Ascending aorta (tissue), 2 donors: ENCODE data around the gene CACNA2D2. TPM values are rescaled to one million over a fixed set of nuclear protein-coding genes. Genes with fewer than 3 reads are reported as not detected.

Experiments used
- DNase-seq, 2 donors: peaks; one replicate each; pipeline ENCODE4 v3.0.0-alpha.2; 2019; ENCODE audit warnings: low spot score in 2 of 2
- H3K27ac ChIP-seq, 2 donors: fragments of 200-600 bp; sonication (generic); one replicate each; pipeline ENCODE4 v1.5.1; 2016 to 2017; ENCODE audit warnings: mild to moderate bottlenecking in 1 of 2
- H3K27me3 ChIP-seq: fragments of 200-600 bp; sonication (generic); one replicate; pipeline ENCODE4 v1.5.1; 2017
- H3K36me3 ChIP-seq, 2 donors: fragments of 200-600 bp; sonication (generic); one replicate each; pipeline ENCODE4 v1.5.1; 2016
- H3K4me1 ChIP-seq, 2 donors: fragments of 200-600 bp; sonication (generic); one replicate each; pipeline ENCODE4 v1.5.1; 2016 to 2017; ENCODE audit warnings: mild to moderate bottlenecking in 1 of 2
- H3K4me3 ChIP-seq, 2 donors: fragments of 200-600 bp; sonication (generic); one replicate each; pipeline ENCODE4 v1.5.1; 2016 to 2017; ENCODE audit warnings: mild to moderate bottlenecking in 1 of 2
- H3K9me3 ChIP-seq, 2 donors: fragments of 200-600 bp; sonication (generic); one replicate each; pipeline ENCODE4 v1.5.1; 2016
- intact Hi-C: fragments of 100-400 bp; cut with DNase I; formaldehyde crosslinking; loops from one replicate; pipeline ENCODE4 v1.15.1; 2023
- total RNA-seq: library from RNA; depleted of rRNA; stranded (reverse); fragments of >200 nt; gene quantifications from one replicate; pipeline ENCODE4 v1.1.0, GENCODE V29; 2016
- TF ChIP-seq, protein P1 (sequence below), 3 experiments: fragments of 200-600 bp in 2 of 3; fragments of 450-650 bp in 1 of 3; sonication (generic) in 2 of 3; IDR thresholded peaks; one replicate each; pipeline ENCODE4 v1.5.1; 2016 to 2019; ENCODE audit warnings: antibody characterized with exemption in 3 of 3, mild to moderate bottlenecking in 1 of 3, moderate library complexity in 1 of 3

Gene CACNA2D2
- total RNA-seq, 1 donor from 2014 or later = 0.85 TPM

DNA sequence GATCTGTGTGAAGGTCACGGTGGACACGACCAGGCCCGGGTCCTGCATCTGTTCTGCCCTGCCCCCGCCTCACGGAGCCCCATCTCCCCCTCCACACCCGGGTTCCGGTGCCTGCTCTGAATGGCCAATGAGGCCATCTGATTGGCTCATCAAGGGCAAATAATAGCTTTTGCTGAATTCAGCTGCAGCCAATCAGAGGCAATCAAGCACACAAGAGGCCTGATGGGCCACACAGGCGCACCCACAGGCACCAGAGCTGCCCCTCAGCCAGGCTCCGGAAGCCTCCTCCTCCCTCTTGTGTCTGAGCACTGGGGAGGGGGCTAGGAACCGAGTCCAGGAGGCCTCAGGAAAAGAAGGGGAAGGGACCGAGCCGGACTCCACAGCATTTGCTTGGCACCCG, 49.5 kb downstream of the CACNA2D2 start:
- TF ChIP-seq, protein P1, sequence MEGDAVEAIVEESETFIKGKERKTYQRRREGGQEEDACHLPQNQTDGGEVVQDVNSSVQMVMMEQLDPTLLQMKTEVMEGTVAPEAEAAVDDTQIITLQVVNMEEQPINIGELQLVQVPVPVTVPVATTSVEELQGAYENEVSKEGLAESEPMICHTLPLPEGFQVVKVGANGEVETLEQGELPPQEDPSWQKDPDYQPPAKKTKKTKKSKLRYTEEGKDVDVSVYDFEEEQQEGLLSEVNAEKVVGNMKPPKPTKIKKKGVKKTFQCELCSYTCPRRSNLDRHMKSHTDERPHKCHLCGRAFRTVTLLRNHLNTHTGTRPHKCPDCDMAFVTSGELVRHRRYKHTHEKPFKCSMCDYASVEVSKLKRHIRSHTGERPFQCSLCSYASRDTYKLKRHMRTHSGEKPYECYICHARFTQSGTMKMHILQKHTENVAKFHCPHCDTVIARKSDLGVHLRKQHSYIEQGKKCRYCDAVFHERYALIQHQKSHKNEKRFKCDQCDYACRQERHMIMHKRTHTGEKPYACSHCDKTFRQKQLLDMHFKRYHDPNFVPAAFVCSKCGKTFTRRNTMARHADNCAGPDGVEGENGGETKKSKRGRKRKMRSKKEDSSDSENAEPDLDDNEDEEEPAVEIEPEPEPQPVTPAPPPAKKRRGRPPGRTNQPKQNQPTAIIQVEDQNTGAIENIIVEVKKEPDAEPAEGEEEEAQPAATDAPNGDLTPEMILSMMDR (IDR thresholded peaks at IDR 0.05) = no peak
- no peak for DNase-seq
- Histone ChIP-seq H3K4me1 (peaks cover 0 to 4% of the 10 kb centered on the region in 2 donors), H3K9me3 (no peaks in the 10 kb centered on the region), H3K4me3 (no peak overlapping the region), H3K27ac (no peak overlapping the region), H3K36me3 (no peaks in the 10 kb centered on the region), H3K27me3 (no peaks in the 10 kb centered on the region)
- intact Hi-C loops = no loop called here

DNA sequence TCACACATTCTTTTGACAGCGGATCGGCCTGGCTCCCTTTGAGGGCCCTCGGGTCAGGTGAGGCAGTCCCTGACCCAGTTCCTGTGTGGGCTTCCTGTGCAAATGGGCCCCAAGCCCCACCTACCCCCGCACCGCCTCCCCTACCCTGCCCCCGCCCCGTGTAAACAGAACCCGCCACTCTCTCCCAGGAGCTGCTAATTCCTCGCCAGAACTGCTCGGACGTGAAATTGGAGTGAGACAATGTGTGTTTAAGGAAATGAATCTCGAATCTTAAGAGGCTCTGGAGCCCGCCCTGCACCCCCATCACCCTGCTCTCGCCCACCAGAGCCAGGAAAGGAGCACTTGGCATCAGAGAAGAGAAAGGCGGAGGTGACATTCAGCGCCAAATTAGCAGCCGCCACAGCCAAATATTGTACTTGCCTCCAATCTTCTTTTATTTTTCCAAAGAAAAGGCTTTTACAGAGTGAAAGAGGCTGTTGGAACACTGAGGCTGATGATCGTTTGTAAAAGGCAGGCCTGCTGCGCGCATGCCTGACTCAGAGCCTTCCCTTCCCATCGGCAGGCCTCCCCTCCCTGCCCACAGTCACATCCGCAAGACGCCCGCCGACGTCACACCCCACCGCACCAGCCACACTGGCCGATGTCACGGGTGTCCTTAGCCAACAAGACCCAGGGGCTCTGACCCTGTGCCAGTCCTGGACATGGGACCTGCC, 53.1 kb downstream of the CACNA2D2 start:
- Histone ChIP-seq H3K27ac (peak overlapping the region; percentile 61 to 69), H3K36me3 (no peaks in the 10 kb centered on the region), H3K27me3 (no peaks in the 10 kb centered on the region), H3K9me3 (no peaks in the 10 kb centered on the region), H3K4me1 (peaks cover 0 to 4% of the 10 kb centered on the region in 2 donors), H3K4me3 (peak overlapping the region in 1 of 2 donors; percentile 59)
- TF ChIP-seq, protein P1 (IDR thresholded peaks at IDR 0.05) = no peak
- peak; percentile 87 to 90 for DNase-seq
- intact Hi-C loops = no loop called here

DNA sequence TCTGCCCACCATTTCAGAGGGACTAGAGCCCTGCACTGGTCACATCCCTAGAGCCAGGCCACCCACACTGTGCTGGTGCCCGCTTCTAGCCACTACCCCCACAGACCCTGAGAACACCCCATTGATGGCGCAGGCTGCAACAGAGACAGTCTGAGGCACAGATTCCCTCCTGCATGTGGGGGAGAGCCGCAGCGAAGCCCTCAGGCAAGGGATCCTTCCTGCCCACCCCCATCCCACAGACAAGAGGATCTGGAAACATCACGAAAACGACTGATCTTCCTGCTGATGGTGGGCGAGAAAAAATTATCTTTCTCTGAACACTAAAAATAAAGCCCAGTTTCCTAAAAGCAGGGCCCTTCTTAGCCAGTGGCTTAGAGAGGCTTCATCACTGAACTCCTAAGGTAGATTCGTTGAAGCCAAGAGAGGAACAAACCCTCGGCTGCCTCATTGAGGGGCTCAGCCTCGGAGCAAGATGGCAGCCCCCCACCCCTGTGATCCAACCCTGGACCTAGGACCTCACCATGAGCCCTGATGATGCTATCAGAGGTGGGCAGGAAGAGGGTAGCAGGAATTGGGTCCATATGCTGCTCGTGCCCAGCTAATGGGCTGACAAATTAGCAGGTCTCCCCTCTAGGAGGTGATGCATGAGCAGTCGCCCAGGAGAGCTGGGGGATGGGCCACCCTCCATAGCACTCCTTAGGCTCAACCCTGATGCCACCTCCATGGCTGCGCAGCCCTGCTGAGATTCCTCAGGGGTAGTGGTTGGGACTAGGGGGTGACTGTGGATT, 54.5 kb downstream of the CACNA2D2 start:
- DNase-seq = no peak
- H3K36me3 ChIP-seq = no peaks in the 10 kb centered on the region
- H3K27ac ChIP-seq = no peak overlapping the region
- intact Hi-C loops = no loop called here
- H3K4me1 ChIP-seq = peaks cover 0 to 4% of the 10 kb centered on the region in 2 donors
- H3K9me3 ChIP-seq = no peaks in the 10 kb centered on the region
- no peaks in the 10 kb centered on the region for H3K27me3 ChIP-seq
- TF ChIP-seq, protein P1 (IDR thresholded peaks at IDR 0.05) = no peak
- H3K4me3 ChIP-seq = no peak overlapping the region

DNA sequence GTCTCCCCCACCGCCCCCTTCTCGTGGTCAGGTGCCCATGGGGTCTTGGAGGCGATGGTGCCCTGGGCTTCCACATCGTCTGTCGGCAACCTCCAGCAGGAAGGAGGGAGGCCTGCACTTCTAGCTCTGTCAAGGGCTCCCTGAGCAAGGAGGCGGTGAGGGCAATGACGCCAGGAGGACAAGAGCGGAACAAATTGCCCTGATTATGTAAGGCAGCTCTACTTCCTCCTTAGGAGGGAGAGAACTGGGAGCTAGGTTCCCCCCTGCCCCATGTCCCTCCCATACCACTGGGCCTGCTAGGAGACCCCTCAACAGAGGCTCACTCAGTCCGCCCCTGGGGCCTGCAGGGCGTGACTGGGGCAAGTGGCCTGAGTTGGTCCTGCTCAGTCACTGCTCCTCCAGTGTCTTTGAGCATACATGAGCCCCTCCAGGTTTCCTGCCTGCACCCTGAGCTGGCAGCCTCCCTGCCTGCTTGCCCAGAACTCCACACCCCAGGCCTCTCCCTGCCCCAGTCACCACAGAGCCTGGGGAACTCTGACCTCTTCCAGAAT, 56.1 kb downstream of the CACNA2D2 start:
- TF ChIP-seq, protein P1 (IDR thresholded peaks at IDR 0.05) = no peak
- intact Hi-C loops = no loop called here
- Histone ChIP-seq H3K27me3 (no peaks in the 10 kb centered on the region), H3K27ac (no peak overlapping the region), H3K9me3 (no peaks in the 10 kb centered on the region), H3K4me1 (peaks cover 0 to 4% of the 10 kb centered on the region in 2 donors), H3K4me3 (no peak overlapping the region), H3K36me3 (no peaks in the 10 kb centered on the region)
- no peak for DNase-seq

DNA sequence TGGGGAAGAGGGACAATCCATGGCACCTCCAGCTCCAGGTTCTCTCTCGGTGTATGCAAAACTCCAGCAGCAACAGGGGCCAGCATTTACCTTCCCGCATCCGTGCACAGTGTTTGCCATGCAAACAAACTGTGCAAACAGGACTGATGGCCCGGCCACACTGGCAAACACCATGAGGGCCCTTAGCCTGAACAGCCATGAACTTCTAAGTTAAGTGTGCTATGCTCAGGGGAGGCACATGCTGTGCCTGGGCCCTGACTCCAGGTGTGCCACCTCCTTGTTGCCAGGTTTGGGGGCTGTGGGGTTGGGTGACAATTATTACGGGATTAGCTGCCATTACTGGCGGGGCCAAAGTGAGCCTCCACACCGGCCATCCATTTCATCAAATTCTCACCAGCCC, 57.5 kb downstream of the CACNA2D2 start:
- H3K4me3 ChIP-seq = no peak overlapping the region
- H3K27ac ChIP-seq = no peak overlapping the region
- no peak for DNase-seq
- H3K4me1 ChIP-seq = peaks cover 0 to 4% of the 10 kb centered on the region in 2 donors
- H3K27me3 ChIP-seq = no peaks in the 10 kb centered on the region
- H3K36me3 ChIP-seq = no peaks in the 10 kb centered on the region
- intact Hi-C loops = no loop called here
- H3K9me3 ChIP-seq = no peaks in the 10 kb centered on the region
- TF ChIP-seq, protein P1 (IDR thresholded peaks at IDR 0.05) = no peak
